ENCODE measurements around the gene ID4. TPM values are rescaled to one million over a fixed set of nuclear protein-coding genes. Genes with fewer than 3 reads are reported as not detected.

ID4 gene
- total RNA-seq, 1 donor from 2014 or later: 115 TPM

DNA sequence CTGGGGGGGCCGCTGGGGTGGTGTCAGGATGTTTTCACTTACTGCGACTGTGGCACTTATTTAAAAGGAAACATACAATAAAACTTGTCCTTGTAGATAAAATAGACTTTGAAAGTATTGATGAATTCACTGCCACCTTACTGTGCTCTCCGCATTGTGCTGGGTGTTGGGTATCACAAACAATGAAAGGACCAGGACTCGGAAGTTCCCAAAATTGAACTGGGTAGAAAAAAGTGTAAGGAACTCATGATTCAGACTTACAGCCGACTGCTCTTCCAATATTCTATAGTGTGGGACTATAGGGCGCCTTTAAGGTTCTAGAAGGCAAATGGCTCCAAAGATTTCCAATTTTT is 32.1 kb upstream of the ID4 start:
- no peak for DNase-seq (ENCODE audit: low spot score in 2 of 2, unreplicated experiment in 2 of 2)
- H3K4me3 Mint-ChIP-seq: peak overlapping the region; percentile 50

DNA sequence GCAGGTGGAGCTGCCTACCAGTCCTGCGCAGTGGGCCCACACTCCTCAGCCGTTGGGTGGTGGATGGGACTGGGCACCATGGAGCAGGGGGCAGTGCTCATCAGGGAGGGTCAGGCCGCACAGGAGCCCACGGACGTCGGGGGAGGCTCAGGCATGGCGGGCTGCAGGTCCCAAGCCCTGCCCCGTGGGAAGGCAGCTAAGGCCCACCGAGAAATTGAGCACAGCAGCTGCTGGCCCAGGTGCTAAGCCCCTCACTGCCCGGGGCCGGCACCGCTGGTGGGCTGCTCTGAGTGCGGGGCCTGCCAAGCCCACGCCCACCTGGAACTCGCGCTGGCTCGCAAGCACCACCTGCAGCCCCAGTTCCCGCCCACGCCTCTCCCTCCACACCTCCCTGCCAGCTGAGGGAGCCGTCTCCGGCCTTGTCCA is 30.2 kb upstream of the ID4 start:
- no peak overlapping the region for H3K4me3 Mint-ChIP-seq
- no peak overlapping the region for H3K27ac Mint-ChIP-seq
- peaks cover 41% of the 10 kb centered on the region for H3K4me1 Mint-ChIP-seq
- peaks cover 9% of the 10 kb centered on the region for H3K36me3 Mint-ChIP-seq
- no peak for DNase-seq (ENCODE audit: low spot score in 2 of 2, unreplicated experiment in 2 of 2)
- H3K27me3 Mint-ChIP-seq (ENCODE audit: low read depth): no peaks in the 10 kb centered on the region
- TF ChIP-seq, protein P1, sequence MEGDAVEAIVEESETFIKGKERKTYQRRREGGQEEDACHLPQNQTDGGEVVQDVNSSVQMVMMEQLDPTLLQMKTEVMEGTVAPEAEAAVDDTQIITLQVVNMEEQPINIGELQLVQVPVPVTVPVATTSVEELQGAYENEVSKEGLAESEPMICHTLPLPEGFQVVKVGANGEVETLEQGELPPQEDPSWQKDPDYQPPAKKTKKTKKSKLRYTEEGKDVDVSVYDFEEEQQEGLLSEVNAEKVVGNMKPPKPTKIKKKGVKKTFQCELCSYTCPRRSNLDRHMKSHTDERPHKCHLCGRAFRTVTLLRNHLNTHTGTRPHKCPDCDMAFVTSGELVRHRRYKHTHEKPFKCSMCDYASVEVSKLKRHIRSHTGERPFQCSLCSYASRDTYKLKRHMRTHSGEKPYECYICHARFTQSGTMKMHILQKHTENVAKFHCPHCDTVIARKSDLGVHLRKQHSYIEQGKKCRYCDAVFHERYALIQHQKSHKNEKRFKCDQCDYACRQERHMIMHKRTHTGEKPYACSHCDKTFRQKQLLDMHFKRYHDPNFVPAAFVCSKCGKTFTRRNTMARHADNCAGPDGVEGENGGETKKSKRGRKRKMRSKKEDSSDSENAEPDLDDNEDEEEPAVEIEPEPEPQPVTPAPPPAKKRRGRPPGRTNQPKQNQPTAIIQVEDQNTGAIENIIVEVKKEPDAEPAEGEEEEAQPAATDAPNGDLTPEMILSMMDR (IDR thresholded peaks at IDR 0.05; ENCODE audit: unreplicated experiment): no peak
- H3K9me3 Mint-ChIP-seq: peaks cover 11% of the 10 kb centered on the region

More for the DNA sequence above, 32.1 kb upstream of the ID4 start:
- H3K27me3 Mint-ChIP-seq (ENCODE audit: low read depth): no peaks in the 10 kb centered on the region
- peaks cover 21% of the 10 kb centered on the region for H3K9me3 Mint-ChIP-seq
- peaks cover 15% of the 10 kb centered on the region for H3K36me3 Mint-ChIP-seq
- H3K4me1 Mint-ChIP-seq: peaks cover 44% of the 10 kb centered on the region
- TF ChIP-seq, protein P1 (IDR thresholded peaks at IDR 0.05; ENCODE audit: unreplicated experiment): no peak
- H3K27ac Mint-ChIP-seq: peak overlapping the region; percentile 100

DNA sequence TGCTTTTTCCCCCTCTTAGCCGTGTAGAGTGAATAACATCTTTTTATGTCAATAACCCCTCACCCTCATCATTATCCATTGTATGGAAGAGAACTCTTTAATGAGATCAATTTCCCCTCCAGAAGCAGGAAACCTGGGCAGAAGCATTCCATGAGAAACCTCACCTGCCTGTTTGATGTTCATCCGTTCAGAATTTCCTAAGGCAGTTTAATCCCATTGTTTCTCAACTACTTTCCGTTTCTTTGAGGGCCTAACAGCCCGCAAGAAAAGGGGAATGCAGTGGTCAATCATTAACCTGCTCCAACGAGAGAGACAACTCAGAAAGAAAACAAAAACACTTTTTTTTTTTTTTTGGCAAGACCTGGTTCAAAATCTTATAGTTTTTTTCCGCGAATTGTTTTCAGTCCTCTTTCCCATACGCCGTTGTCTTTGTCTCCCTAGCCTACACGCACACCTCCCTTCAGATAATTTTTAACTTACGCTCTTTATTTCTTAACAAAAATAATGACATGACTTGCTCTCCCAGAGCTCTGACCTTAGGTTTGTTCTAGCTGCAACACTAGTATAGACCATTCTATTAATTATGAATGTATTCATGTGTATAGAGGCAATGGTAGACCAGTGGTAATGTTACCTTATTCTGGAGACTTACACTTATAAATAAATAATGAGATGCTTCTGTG is 25.6 kb upstream of the ID4 start:
- Mint-ChIP-seq H3K9me3 (peaks cover 6% of the 10 kb centered on the region), H3K4me1 (peaks cover 12% of the 10 kb centered on the region), H3K27ac (peak overlapping the region; percentile 8), H3K27me3 (ENCODE audit: low read depth) (no peaks in the 10 kb centered on the region), H3K36me3 (no peaks in the 10 kb centered on the region), H3K4me3 (no peak overlapping the region)
- DNase-seq (ENCODE audit: low spot score in 2 of 2, unreplicated experiment in 2 of 2): no peak
- TF ChIP-seq, protein P1 (IDR thresholded peaks at IDR 0.05; ENCODE audit: unreplicated experiment): no peak

DNA sequence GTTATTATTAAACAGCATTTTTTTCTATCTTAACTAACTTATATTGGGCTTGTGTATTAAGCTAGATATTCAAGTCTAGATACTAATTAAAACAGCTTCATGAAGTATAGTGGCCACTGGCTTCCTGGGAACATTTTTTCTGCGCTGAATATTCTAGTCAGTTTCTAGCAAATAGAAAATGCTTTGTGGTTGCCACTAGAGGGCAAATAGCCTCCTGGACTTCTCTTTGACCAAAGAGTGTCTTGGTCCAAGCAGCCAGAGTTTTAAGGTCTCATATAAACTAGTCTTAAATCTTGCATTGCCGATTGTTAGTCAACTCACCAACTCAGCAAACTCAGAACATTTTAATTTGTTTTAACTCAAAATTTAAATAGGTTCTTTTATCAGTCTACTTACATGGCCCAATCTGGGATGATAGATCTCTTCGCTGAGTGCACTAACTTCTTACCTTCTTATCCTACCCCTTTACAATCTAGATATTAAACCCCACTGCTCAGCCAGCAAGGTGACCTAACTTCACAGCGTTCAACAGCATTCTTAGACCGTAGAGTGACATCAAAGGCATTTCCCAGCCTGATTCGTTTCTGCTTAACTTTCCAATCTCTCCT is 24.6 kb upstream of the ID4 start:
- peaks cover 12% of the 10 kb centered on the region for H3K4me1 Mint-ChIP-seq
- no peak for DNase-seq (ENCODE audit: low spot score in 2 of 2, unreplicated experiment in 2 of 2)
- no peak overlapping the region for H3K4me3 Mint-ChIP-seq
- no peaks in the 10 kb centered on the region for H3K27me3 Mint-ChIP-seq (ENCODE audit: low read depth)
- H3K9me3 Mint-ChIP-seq: peaks cover 14% of the 10 kb centered on the region
- peaks cover 3% of the 10 kb centered on the region for H3K36me3 Mint-ChIP-seq
- TF ChIP-seq, protein P1 (IDR thresholded peaks at IDR 0.05; ENCODE audit: unreplicated experiment): peak; percentile 33
- no peak overlapping the region for H3K27ac Mint-ChIP-seq

DNA sequence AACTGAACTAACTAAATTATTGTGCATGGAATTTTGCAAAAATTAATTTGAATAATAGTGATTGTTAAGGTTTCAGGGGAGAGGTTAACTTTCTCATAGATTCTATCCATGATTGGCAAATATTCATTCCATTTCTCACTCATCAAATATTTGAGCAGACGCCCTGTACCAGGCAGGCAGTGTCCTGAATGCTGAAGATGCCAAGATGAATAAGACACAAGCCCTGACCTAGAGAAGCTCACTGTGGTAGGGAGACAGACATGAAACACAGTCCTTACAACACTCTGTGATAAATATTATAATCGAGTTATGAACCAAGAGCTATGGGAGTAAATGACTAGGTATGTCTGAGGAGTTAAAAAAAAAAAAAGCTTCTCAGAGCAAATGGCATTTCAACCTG is 18.4 kb upstream of the ID4 start:
- H3K4me3 Mint-ChIP-seq: no peak overlapping the region
- peaks cover 3% of the 10 kb centered on the region for H3K36me3 Mint-ChIP-seq
- peaks cover 8% of the 10 kb centered on the region for H3K4me1 Mint-ChIP-seq
- H3K27me3 Mint-ChIP-seq (ENCODE audit: low read depth): no peaks in the 10 kb centered on the region
- no peak for DNase-seq (ENCODE audit: low spot score in 2 of 2, unreplicated experiment in 2 of 2)
- no peak overlapping the region for H3K27ac Mint-ChIP-seq
- H3K9me3 Mint-ChIP-seq: peaks cover 9% of the 10 kb centered on the region
- TF ChIP-seq, protein P1 (IDR thresholded peaks at IDR 0.05; ENCODE audit: unreplicated experiment): no peak

Measured in mesothelial cell of epicardium (in vitro differentiated cells).